ENCODE data around the gene RAB31.

- TF ChIP-seq, protein P1, sequence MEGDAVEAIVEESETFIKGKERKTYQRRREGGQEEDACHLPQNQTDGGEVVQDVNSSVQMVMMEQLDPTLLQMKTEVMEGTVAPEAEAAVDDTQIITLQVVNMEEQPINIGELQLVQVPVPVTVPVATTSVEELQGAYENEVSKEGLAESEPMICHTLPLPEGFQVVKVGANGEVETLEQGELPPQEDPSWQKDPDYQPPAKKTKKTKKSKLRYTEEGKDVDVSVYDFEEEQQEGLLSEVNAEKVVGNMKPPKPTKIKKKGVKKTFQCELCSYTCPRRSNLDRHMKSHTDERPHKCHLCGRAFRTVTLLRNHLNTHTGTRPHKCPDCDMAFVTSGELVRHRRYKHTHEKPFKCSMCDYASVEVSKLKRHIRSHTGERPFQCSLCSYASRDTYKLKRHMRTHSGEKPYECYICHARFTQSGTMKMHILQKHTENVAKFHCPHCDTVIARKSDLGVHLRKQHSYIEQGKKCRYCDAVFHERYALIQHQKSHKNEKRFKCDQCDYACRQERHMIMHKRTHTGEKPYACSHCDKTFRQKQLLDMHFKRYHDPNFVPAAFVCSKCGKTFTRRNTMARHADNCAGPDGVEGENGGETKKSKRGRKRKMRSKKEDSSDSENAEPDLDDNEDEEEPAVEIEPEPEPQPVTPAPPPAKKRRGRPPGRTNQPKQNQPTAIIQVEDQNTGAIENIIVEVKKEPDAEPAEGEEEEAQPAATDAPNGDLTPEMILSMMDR (IDR thresholded peaks at IDR 0.05 in 4 of 5, conservative IDR thresholded peaks at IDR 0.05 in 1 of 5): no peak
- TF ChIP-seq POLR2A (IDR thresholded peaks at IDR 0.05): no peak
Observed at GRCh38 chr18:9806905-9807304, 98.8 kb downstream of the RAB31 start.

Data from gastrocnemius medialis (tissue), 4 donors.